ENCODE data around the gene RHBDF1.

- TF ChIP-seq CTCF (IDR thresholded peaks at IDR 0.05; ENCODE audit: low read depth, low read length, poor library complexity, severe bottlenecking) (no peak), EZH2phosphoT487 (IDR thresholded peaks at IDR 0.05; ENCODE audit: borderline replicate concordance, low read length) (no peak)
These were observed 12.3 kb downstream of the RHBDF1 start for GRCh38 chr16:60166-60565.
